Smooth muscle cell (in vitro differentiated cells): Measurements from ENCODE around the gene DIS3L2. TPM values are rescaled to one million over a fixed set of nuclear protein-coding genes. Genes with fewer than 3 reads are reported as not detected.
"Not testable (repeated sequence)": the region's sequence is repeated elsewhere in the genome, so short reads cannot be mapped to it uniquely, and the experiment has no call there.

Source experiments
- DNase-seq: peaks from one replicate; lab custom pipeline; 2025; ENCODE audit not compliant: unreplicated experiment; lab: John Stamatoyannopoulos, UW
- H2AFZ ChIP-seq: fragments of 200-600 bp; sonication (generic); 2 replicates; pipeline ENCODE4 v1.6.0; 2016; ENCODE audit warnings: antibody characterized with exemption, low read depth, mild to moderate bottlenecking
- H3F3A ChIP-seq: fragments of 200-600 bp; sonication (generic); 2 replicates; pipeline ENCODE4 v1.6.0; 2017; ENCODE audit warnings: antibody characterized with exemption, low read depth
- H3K27ac ChIP-seq: fragments of 200-600 bp; sonication (generic); 2 replicates; pipeline ENCODE4 v1.5.1; 2016; ENCODE audit warnings: low read depth, mild to moderate bottlenecking
- H3K27me3 ChIP-seq: fragments of 200-600 bp; sonication (generic); 2 replicates; pipeline ENCODE4 v1.6.1; 2016; ENCODE audit warnings: low read depth, mild to moderate bottlenecking
- H3K36me3 ChIP-seq: fragments of 200-600 bp; sonication (generic); 2 replicates; pipeline ENCODE4 v1.5.1; 2016; ENCODE audit warnings: low read depth
- H3K4me1 ChIP-seq: fragments of 200-600 bp; sonication (generic); 2 replicates; pipeline ENCODE4 v1.5.1; 2016; ENCODE audit warnings: low read depth
- H3K4me2 ChIP-seq: fragments of 200-600 bp; sonication (generic); 2 replicates; pipeline ENCODE4 v1.6.0; 2016; ENCODE audit warnings: mild to moderate bottlenecking
- H3K4me3 ChIP-seq: fragments of 200-600 bp; sonication (generic); 2 replicates; pipeline ENCODE4 v1.5.1; 2016; ENCODE audit warnings: mild to moderate bottlenecking
- H3K79me2 ChIP-seq: fragments of 200-600 bp; sonication (generic); 2 replicates; pipeline ENCODE4 v1.6.0; 2016; ENCODE audit warnings: low read depth, mild to moderate bottlenecking
- H3K9ac ChIP-seq: fragments of 200-600 bp; sonication (generic); 2 replicates; pipeline ENCODE4 v1.6.0; 2016; ENCODE audit warnings: low read depth
- H3K9me3 ChIP-seq: fragments of 200-600 bp; sonication (generic); replicated peaks from 2 replicates; pipeline ENCODE4 v1.5.1; 2016; ENCODE audit warnings: low read depth
- H4K20me1 ChIP-seq: fragments of 200-600 bp; sonication (generic); 2 replicates; pipeline ENCODE4 v1.6.0; 2016; ENCODE audit warnings: low read depth
- CTCF ChIP-seq: fragments of 200-600 bp; sonication (generic); IDR thresholded peaks from 2 replicates; pipeline ENCODE4 v1.5.1; 2017; ENCODE audit warnings: borderline replicate concordance, mild to moderate bottlenecking, antibody characterized with exemption; ENCODE audit not compliant: insufficient read depth, poor library complexity, severe bottlenecking
- WGBS: methylation state at CpG from one replicate; pipeline ENCODE4 v1.1.7; 2016; ENCODE audit warnings: low lambda C conversion rate; 5-methylcytosine and 5-hydroxymethylcytosine counted together
- polyA plus RNA-seq: library from polyadenylated mRNA; unstranded; fragments of >200 nt; fragmentation: Nextera tagmentation; extraction: Ambion mirVana; gene quantifications from 2 replicates; pipeline ENCODE4 v1.2.1, GENCODE V29; 2016
- total RNA-seq: library from RNA; depleted of rRNA; stranded (reverse); fragments of >200 nt; gene quantifications from 2 replicates; pipeline ENCODE4 v1.2.3, GENCODE V29; 2014

DIS3L2 gene
- total and polyA plus RNA-seq, 2 experiments from 2014 or later = 11.4 to 25.2 TPM

DNA sequence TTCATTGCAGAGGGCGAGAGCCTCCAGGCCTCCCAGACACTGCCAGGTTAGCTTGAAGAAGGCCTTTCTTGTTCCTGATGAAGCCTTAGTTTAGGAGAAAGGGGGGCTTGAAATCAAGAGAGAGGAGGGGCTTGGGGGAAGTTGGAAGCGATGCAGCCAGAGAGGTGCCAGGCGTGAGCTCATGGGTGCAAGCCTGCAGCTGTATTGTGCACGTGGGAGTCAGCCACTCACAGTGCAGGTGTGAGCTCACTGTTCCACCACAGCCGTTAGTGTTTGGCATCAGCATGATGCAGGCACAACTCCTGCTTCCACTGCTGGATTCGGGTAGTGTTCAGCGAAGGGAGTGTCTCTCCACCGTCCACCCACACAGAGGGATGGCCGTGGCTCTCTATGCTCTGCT, 348.6 kb downstream of the DIS3L2 start:
- no peak overlapping the region for H3K4me2 ChIP-seq
- WGBS = 94% methylated on average over 9 of the region's 9 CpGs
- DNase-seq = no peak

GRCh38 chr2:232310696-232311095, 349.2 kb downstream of the DIS3L2 start:
- 86% methylated on average over 1 of the region's 1 CpG for WGBS
- no peaks in the 10 kb centered on the region for H3K79me2 ChIP-seq
- no peak overlapping the region for H3K9ac ChIP-seq
- no peak overlapping the region for H3K27ac ChIP-seq
- H4K20me1 ChIP-seq = no peaks in the 10 kb centered on the region
- no peak overlapping the region for H3K4me3 ChIP-seq
- H2AFZ ChIP-seq = no peak overlapping the region
- TF ChIP-seq CTCF = no peak
- no peak overlapping the region for H3K4me2 ChIP-seq
- no peaks in the 10 kb centered on the region for H3K4me1 ChIP-seq
- no peaks in the 10 kb centered on the region for H3K27me3 ChIP-seq
- no peaks in the 10 kb centered on the region for H3K9me3 ChIP-seq
- DNase-seq = no peak
- no peaks in the 10 kb centered on the region for H3F3A ChIP-seq
- H3K36me3 ChIP-seq = peaks cover 6% of the 10 kb centered on the region

More for the DNA sequence above, 348.6 kb downstream of the DIS3L2 start:
- no peaks in the 10 kb centered on the region for H3K9me3 ChIP-seq
- no peaks in the 10 kb centered on the region for H3K79me2 ChIP-seq
- H4K20me1 ChIP-seq = no peaks in the 10 kb centered on the region
- no peak overlapping the region for H3K9ac ChIP-seq
- no peak for TF ChIP-seq CTCF
- H3K4me1 ChIP-seq = no peaks in the 10 kb centered on the region
- H3K27me3 ChIP-seq = no peaks in the 10 kb centered on the region
- H3K27ac ChIP-seq = no peak overlapping the region
- no peak overlapping the region for H2AFZ ChIP-seq
- peaks cover 6% of the 10 kb centered on the region for H3K36me3 ChIP-seq
- H3F3A ChIP-seq = no peaks in the 10 kb centered on the region
- no peak overlapping the region for H3K4me3 ChIP-seq

DNA sequence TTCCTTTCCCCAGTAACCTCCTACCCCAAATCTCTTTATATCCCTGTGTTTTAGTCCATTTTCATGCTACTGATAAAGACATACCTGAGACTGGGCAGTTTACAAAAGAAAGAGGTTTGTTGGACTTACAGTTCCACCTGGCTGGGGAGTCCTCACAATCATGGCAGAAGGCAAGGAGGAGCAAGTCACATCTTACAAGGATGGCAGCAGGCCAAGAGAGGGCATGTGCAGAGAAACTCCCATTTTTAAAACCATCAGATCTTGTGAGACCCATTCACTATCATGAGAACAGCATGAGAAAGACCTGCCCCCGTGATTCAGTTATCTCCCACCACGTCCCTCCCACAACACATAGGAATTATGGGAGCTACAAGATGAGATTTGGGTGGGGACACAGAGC, 352.1 kb downstream of the DIS3L2 start:
- H2AFZ ChIP-seq, H3K4me3 ChIP-seq, H3K9me3 ChIP-seq, H3K27ac ChIP-seq, DNase-seq, H4K20me1 ChIP-seq, H3K4me2 ChIP-seq, H3K9ac ChIP-seq, H3K36me3 ChIP-seq, H3K79me2 ChIP-seq, H3F3A ChIP-seq, H3K27me3 ChIP-seq, H3K4me1 ChIP-seq: not testable (repeated sequence)
- 100% methylated on average over 2 of the region's 2 CpGs for WGBS

GRCh38 chr2:232315049-232315922, 353.8 kb downstream of the DIS3L2 start:
- no peak overlapping the region for H2AFZ ChIP-seq
- DNase-seq = peak; percentile 16
- 39% methylated on average over 12 of the region's 12 CpGs for WGBS

More at GRCh38 chr2:232315049-232315922, 353.8 kb downstream of the DIS3L2 start:
- H3K27ac ChIP-seq = peak overlapping the region; percentile 71
- H3K4me2 ChIP-seq = peak overlapping the region; percentile 40
- H3K4me1 ChIP-seq = peaks cover 6% of the 10 kb centered on the region
- peak; percentile 20 for TF ChIP-seq CTCF
- H3K9ac ChIP-seq = peak overlapping the region; percentile 62
- H3K27me3 ChIP-seq = no peaks in the 10 kb centered on the region
- no peak overlapping the region for H3K4me3 ChIP-seq
- H3F3A ChIP-seq = no peaks in the 10 kb centered on the region
- no peaks in the 10 kb centered on the region for H4K20me1 ChIP-seq
- no peaks in the 10 kb centered on the region for H3K9me3 ChIP-seq
- H3K36me3 ChIP-seq = peaks cover 6% of the 10 kb centered on the region
- no peaks in the 10 kb centered on the region for H3K79me2 ChIP-seq
